Measurements from ENCODE around the gene CCDC188.

- TF ChIP-seq POLR2A (IDR thresholded peaks at IDR 0.05) (no peak), CTCF (IDR thresholded peaks at IDR 0.05) (no peak)
These were observed 16.8 kb downstream of the CCDC188 start for GRCh38 chr22:20133930-20134549.

All from right lobe of liver (tissue), 4 donors.